C1 segment of cervical spinal cord (tissue), 14 donors: ENCODE results near the gene MYMK.
A peak's percentile ranks its signal among the peaks of the same experiment; 100 is the strongest.

ENCODE experiments used
- DNase-seq, 14 donors: peaks; one replicate each; lab custom pipeline; 2025; lab: John Stamatoyannopoulos, UW

MYMK gene

DNA sequence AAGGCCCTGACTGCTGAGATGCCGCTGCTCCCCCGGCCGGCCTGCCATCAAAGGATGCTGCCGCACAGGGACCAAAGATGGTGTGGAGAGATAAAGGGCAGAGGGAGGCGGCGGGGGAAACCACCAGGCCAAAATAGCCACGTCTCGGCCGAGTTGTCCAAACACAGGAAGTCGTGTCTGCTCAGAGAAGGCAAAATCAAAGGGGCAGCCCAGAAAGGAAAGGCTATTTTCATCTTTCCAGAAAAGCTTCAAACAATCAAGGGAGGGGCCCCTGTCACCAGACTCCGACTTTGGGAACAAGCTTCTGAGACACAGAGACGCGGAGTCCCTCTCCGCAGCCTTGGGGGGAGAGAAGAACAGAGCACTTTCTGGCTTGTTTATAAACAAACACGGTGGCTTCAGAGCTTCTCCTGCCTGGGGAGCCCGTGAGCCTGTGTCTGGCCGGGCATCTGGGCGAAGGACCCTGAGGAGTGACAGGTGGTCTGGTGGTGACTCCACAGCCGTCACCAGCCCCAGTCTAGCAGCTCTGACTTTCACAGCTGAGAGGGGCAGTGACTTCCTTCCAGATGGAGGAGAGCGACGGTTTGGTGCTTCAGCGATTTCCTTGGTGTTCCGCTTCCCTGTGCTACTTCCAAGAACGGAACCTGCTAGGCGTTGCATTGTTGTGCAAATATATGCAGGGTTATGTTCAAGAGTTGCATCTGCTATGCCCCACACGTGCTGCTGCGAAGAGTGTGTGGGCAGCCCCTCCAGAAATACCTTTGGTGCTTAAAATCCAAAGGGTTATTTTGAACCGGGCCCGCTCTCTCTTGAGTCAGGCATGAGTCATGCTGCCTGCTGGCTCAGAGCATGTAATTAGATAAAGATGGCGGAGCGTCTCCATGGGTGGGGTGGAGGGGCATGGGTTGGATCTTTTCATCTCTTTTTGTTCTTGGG lies 33.7 kb upstream of the MYMK start:
- DNase-seq = peak in 3 of 14 donors; percentile 40 to 58 (median 48)

DNA sequence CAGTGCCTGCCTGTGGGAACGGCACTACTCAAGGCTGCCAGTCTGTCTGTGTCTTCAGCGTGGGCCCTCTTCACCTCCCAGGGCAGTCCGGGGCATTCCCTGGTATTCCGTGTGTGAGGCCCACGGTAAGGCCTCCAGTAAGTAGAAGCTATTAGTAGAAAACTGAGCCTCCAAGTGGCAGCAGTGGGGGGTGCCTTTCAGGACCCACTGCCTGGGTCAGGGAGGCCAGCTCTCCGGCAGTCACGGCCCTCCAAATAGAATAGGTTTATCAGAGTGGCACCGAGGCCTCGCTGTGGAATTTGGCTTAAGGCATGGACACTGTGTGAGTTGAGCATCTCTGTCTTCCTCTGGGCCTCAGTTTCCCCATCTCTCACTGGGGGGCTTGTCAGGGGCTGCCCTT lies 32.8 kb upstream of the MYMK start:
- no peak for DNase-seq

DNA sequence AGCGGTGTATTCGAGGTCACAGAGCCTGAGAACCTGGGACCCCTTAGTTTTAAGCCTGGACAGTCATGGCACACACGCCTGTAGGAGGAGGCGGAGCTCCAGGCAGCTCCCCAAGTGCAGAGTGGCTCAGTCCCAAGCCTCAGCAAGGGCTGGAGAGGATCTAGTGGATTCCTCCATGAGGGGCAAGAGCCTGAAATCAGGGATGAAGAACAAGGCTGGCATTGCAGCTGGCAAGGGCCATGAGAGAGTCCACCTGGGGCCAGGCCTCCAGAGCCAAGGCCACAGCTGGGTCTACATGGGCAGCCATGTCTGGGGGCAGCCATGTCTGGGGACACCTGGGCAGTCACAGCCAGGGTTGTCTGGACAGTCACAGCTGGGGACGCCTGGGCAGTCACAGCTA lies 31.6 kb upstream of the MYMK start:
- DNase-seq = no peak

DNA sequence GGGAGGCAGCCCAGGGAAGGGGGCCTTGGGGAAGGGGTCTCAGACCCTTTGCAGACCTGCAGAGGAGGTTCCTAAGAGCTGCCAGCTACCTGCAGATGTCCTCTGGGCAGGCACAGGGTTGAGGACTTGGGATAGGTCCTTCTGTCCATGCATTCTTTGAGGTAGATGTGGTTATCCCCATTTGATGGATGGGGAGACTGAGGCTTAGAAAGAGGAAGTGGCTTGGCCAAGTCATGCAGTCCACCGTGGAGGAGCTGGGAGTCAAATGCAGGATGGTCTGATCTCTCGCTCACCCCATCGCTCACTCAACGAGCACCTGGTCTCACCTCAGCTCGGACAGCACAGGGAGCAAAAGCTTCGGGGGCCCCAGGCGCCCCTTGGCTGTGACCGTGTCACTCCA lies 30.0 kb upstream of the MYMK start:
- DNase-seq = no peak

DNA sequence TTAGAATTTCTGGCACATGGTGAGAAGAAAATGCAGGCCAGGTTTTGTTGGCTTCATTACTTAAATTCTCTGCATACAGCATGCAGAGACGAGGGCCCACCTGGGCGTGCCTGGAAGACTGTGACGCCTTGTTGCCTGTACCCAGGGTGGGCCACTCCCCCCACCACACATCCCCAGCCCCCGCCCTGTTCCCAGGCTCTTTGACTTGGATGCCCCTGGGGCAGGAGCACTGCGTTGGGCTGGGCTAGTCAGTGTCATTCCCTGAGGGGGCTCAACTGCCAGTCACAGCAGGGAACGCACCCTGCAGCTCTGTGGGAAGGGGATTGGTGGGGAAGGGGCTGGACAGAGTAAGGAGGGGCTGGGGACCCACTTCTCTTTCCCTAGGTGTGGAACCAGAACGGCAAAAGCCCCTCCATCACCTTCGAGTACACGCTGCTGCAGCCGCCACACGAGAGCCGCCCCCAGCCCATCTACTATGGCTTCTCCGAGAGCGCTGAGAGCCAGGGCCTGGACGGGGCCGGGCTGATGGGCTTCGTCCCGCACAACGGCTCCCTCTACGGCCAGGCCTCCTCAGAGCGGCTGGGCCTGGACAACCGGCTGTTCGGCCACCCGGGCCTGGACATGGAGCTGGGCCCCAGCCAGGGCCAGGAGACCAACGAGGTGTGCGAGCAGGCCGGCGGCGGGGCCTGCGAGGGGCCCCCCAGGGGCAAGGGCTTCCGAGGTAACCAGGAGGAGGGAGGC lies 29.4 kb upstream of the MYMK start:
- no peak for DNase-seq

DNA sequence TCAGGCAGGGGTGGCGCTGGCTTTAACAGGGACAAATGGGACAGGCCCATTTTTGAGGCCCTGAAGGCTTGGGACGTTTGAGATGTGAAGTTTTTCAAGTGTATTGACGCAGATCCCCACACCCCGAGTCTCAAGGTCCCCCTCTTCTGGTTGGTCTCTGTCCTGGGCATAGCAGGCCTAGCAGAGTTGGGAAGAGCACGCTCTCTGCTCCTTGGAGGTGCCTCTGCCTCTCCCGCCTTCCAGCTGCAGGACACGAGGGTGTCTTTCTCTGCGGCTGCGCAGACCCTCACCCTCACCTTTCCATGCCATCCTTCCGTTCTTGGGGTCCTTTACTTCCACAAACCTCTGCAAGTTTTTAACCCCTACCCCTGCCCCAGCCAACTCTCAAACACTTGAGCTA lies 28.4 kb upstream of the MYMK start:
- DNase-seq = no peak

DNA sequence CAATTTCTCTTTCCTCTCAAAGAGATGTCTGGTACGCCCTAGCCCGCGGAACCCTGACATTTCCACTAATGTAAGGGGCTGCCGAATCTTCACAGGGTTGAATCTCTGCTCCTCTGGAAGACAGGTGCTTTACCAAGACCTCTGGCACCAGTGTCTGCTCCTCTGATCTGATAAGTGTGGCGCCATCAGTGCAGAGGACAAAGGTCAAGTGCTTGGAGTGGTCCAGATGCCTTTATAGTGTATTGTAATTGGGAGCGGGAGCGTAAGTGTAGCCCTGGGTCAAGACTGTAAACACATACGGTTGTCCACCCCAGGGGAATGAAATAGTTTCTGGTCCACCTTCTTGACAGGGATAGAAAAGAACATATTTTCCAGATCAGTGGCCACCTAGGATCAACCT lies 27.5 kb upstream of the MYMK start:
- no peak for DNase-seq

DNA sequence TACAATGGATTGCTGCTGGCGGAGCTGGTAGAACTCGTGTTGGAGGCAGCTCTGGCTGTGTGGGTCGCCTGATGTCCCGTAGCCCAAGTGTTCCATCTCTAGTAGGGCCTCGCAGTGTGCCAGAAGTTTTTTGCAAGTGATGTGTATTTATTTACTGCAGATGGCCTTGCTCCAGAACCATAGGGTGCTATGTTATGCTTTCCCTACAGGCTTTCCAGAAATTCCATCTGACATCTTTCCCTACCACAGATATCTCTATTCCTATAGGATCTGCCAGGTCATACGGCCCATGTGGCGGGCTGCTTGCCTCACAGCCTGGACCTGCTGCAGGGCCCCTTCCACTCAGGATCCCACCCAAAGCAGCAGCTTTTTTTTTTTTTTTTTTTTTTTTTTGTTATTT lies 26.7 kb upstream of the MYMK start:
- no peak for DNase-seq

DNA sequence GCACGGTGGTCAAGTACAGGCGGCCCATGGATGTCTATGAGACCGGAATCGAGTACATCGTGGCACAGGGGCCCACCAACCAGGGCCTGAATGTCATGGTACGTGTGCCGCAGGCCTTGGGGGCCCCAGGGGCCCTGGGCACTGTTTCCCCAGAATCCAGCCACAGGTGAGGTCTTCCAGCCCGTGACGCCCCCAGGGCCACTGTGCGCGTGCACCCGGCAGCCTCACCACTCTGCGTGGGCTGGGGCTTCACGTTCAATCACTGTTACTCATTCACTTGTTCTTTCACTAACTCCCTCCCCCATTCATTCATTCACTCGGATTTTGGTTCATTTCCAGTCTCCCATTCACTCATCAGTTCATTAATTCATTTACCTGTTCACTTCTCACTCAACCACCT lies 22.4 kb upstream of the MYMK start:
- DNase-seq = no peak

DNA sequence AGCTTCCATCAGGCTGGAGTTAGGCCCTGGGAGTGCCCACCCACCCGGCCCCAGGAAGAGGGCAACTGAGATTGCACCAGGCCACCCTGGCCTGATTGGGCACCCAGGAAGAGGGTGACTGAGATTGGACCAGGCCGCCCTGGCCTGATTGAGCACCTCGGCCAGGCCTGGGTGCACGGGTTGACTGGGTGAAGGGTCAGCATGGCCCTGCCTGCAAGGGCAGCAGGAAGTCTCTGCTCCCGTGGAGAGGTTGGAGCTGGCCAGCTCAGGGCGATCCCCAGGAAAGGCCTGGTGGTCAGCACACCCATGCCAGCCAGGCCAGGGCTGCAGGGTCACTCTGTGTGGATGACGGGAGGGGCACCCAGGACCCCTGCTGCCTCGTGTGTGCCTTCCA lies 21.5 kb upstream of the MYMK start:
- DNase-seq = no peak

DNA sequence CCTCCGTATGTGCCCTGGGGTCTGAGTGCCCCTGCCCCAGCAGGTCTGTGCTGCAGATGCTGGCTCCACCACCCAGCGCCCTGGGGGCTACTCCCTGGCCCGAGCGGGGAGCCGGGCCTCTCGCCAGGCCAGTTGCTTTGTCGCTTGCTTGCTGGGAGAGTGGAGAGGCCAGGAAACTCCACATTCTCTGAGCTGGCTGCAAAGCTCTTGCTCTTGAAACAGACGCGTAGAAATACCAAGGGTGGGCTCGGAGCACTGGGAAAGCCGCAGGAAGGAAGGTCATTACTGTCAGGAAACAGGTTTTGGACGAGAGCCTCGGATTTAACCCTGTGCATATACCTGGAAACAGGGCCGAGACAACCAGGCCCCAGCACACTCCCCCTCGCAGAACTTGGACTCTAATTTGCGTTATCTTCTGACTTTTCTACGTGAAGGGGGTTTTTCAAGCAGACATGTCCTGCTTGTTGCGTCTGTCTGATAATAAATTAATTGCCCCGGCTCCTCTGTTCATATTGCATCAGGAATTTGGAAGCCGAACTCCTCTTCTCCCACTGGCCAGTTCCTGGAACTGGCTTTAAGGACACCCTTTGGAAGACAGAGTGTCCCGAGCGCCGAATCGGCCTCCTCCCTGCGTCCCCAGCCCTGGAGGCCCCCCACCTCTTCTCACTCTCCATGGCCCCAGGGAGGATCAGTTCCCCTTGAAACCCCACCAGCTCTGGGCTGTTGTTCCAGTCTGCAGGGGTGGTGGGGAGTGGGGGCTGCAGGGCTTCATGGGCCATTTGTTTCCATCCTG lies 20.9 kb upstream of the MYMK start:
- DNase-seq = no peak

DNA sequence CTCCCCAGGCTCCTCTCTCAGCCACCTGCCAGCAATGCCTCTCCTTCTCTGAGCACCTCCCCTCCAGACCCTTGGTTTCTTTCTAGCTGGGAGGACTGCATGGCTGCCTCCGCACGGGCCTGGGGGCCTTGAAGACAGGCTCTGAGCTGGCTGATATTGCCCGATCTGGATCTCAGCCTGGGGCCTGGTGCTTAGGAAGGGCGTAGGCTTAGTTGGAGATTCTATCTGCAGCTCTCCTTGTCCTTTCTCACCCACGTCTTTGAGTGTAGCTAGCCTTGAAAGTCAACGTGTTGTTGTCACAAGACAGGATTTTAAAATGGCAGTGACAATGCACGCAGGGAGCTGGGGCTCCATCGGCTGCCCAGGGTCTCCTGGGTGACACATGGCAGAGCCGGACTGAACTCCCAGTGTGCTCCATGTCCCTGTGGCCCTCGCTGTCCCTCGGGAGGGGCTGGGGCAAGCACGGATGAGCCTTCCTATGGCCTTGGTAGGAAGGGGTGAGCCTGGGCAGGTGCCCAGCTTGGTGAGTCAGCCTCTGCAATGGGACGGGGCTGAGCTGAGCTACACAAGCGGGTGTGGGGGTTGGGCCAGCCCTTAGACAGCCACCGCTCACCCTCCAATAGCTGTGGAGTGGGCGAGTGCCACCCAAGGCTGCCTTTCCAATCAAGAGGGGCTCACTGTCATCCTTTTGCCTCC lies 19.2 kb upstream of the MYMK start:
- peak in 1 of 14 donors; percentile 34 for DNase-seq

DNA sequence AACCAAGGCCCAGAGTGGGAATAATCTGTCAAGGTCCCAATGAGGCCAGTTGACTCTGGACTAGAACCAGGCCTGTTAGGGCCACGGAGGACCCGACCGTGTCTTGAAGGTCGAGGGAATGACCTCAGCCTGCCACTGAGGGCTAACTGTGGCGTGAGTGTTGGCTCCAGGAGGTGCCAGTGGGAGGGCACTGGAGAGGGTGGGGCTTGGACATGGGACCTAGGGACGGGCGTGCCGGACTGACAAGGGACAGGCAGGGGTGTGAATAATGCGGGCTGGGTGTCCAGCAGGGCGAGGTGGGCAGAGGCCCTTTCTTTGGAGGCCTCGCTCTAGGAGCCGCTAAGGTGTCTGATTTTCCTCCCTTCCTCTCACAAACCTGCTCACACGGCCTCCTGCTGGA lies 17.2 kb upstream of the MYMK start:
- no peak for DNase-seq

DNA sequence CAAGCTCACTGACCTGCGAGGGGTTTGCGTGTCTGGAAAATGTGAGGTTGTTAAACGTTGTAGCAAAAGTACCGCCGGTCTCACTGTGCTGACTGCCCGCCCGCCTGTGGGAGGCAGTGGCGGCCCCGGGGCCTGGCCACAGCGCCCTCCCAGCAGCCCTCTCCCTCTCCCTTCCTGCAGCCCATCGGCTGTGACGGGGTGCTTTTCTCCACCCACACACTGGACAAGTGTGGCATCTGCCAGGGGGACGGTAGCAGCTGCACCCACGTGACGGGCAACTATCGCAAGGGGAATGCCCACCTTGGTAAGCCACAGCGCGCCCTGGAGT lies 15.9 kb upstream of the MYMK start:
- DNase-seq = no peak

DNA sequence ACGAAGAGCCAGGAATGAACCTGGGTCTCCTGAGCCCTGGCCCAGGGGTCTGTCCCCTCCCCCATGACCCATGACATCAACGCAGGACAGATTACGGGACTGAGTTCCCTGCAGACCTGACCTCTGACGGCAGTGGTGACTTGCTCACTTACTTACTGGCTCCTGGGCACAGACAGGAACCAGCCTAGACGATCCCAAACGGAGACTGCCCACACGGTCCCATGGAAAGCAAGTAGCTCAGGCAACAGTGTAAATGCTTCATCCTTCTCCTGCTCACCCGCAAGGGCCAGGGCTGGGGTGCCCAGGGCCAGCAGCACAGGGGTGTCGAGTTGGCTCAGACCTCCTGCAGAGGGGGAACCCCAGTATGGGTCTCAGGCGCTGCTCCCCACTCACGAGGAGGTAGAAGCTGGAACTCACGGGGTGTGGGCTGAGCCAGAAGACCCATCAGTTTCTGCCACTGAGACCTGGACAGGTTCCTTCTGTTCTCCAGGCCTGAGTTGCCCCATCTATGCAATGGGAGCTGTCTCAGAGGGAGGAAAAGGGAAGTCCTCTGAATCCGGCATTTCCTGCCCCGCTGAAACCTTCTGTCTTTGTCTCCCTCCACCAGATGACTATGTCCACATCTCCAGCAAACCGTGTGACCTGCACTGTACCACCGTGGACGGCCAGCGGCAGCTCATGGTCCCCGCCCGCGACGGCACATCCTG lies 15.4 kb upstream of the MYMK start:
- DNase-seq = peak in 4 of 14 donors; percentile 14 to 33 (median 20)

DNA sequence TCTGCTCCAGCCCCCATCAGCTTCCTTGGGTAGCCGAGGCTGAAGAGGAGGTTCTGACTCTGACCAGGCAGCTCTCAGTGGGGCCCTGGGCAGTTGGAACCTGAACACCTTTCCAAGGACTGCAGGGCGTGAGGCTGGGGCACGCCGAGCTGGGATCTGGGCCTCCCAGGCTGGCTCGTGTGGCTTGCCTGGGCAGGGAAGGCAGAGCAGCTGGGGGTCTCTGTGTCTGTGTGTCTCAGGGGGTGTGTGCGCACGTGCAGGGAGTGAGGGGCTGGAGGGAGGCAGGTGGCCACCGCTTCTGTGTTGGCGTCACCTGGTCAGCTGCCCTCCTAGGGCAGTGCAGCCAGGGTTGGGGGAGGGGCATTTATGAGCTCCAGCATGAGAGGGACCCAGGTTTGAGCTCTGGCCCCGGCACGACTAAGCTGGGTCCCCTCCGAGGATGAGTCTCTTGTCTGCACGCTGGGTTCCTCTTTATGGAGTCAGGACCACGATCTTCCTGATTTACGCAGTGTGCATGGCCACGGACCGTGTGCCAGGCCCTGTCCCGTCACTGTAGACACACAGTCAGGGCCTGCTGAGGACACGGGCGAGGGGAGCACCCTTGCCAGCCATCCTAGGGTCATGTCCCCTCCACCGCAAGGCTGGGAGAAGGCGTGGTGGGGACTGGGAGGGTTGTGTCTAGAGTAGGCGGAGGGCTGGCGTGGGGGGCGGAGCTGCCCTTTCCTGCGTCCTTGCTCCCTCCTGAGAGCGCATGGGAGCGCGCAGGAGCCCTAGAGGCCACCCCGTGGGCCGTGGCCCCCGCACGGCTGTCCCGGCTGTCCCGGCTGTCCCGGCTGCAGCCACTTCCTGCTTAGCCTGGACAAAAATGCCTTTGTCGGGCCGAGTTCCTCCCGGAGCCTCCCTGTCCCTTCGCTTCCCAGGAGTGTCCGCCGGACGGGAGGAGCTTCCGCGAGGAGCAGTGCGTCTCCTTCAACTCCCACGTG lies 14.4 kb upstream of the MYMK start:
- peak in 9 of 14 donors; percentile 24 to 67 (median 46) for DNase-seq

DNA sequence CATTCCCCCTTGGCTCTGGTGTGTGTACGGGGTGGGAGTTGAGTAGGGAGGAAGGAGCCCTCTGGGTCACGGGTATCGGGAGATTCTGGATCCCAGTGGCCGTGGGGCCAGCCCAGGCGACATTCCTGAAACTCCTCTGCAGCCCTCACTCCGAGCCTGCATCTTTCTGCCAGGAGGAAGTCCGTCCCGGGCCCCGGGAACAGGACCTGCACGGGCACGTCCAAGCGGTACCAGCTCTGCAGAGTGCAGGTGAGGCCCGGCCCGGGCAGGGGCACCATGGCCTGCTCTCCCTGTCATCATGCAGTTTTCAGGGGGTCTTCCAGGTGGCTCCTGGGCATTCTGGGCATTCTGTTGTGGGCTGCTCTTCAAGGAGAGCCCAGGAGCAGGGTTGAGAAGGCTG lies 13.4 kb upstream of the MYMK start:
- no peak for DNase-seq

DNA sequence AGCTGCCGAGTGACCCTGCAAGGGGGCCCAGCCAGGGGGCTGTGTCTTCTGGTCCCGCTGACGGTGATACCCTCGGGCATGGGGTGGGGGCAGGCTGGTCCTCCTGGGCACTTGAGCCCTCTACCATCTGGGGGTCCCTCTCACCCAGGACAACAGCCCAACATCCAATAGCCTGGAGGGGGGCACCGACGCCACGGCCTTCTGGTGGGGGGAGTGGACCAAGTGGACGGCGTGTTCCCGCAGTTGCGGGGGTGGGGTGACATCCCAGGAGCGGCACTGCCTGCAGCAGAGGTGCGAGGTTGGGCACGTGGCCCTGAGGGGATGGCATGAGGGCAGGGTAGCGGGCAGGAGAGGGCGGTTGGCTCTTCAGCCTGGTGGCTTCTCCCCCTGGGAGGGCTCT lies 12.5 kb upstream of the MYMK start:
- no peak for DNase-seq

DNA sequence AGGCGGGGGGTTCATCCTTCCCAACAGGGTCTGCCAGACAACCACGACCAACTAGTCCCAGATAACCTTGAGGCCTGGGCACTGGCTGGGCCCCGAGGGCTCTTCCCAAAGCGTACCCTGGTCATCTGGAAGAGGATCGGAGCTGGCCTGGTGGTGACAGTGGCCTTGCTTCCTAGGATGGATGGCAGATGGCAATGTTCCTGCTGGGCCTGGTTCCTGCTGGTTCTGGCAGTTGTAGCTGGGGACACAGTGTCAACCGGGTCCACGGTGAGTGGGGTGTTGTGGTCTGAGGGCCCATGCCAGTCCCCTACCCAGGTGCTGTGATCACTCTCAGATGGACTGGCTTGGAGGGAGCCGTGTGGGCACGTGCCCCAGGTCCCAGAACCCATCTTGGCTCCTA lies 11.8 kb upstream of the MYMK start:
- DNase-seq = peak in 1 of 14 donors; percentile 84

DNA sequence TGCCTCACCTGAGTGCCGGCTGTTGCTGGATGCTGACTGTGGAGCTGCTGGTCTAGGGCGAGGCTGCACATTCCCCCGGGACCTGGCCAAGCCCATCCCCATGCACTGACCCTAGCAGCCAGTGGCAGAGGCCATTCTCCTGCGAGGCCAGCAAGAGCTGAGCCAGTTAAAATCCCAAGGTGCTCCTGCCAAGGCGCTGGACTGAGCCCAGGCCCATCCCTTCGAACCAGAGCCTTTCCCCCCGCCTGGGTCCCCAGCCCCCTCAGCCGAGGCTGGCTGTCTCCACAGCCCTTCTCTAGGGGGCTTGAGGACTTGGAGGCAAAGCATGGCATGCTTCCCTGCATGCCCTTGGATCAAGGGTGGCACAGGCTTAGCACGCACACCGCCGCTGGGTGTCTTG lies 11.3 kb upstream of the MYMK start:
- DNase-seq = no peak
